Thoracic aorta (tissue), 2 donors: Measurements from ENCODE around the gene HYI. TPM values are rescaled to one million over a fixed set of nuclear protein-coding genes. Genes with fewer than 3 reads are reported as not detected.
"Not testable (repeated sequence)": the region's sequence is repeated elsewhere in the genome, so short reads cannot be mapped to it uniquely, and the experiment has no call there.

Source experiments
- ATAC-seq: fragments of 150-250 bp; one replicate; pipeline ENCODE4 v1.8.0; 2017; ENCODE audit warnings: low read depth; ENCODE audit not compliant: insufficient number of reproducible peaks, low FRiP score
- DNase-seq: peaks from one replicate; pipeline ENCODE4 v3.0.0-alpha.2; 2020; ENCODE audit warnings: low spot score
- H3K27ac ChIP-seq, 2 donors: fragments of 200-600 bp; sonication (generic); 1 replicate in 1 of 2; 2 replicates in 1 of 2; pipeline ENCODE4 v1.5.1; 2016; ENCODE audit warnings: mild to moderate bottlenecking in 2 of 2, moderate library complexity in 2 of 2
- H3K27me3 ChIP-seq: fragments of 200-600 bp; sonication (generic); replicated peaks from 2 replicates; pipeline ENCODE4 v1.6.0; 2016; ENCODE audit warnings: mild to moderate bottlenecking; ENCODE audit not compliant: insufficient read depth
- H3K36me3 ChIP-seq: fragments of 200-600 bp; sonication (generic); one replicate; pipeline ENCODE4 v1.5.1; 2016
- H3K4me1 ChIP-seq, 2 donors: fragments of 200-600 bp; sonication (generic); 1 replicate in 1 of 2; 2 replicates in 1 of 2; pipeline versions ENCODE4 v1.5.1 to v1.6.0; 2016; ENCODE audit warnings: low read depth in 2 of 2, mild to moderate bottlenecking in 1 of 2; ENCODE audit not compliant: control insufficient read depth in 1 of 2
- H3K4me3 ChIP-seq: fragments of 200-600 bp; sonication (generic); 2 replicates; pipeline ENCODE4 v1.5.1; 2016; ENCODE audit warnings: mild to moderate bottlenecking
- H3K9me3 ChIP-seq: fragments of 200-600 bp; sonication (generic); 2 replicates; pipeline ENCODE4 v1.5.1; 2016
- CTCF ChIP-seq: fragments of 200-600 bp; sonication (generic); IDR thresholded peaks from one replicate; pipeline ENCODE4 v1.5.1; 2019; ENCODE audit warnings: antibody characterized with exemption
- total RNA-seq, 2 donors: library from RNA; depleted of rRNA; stranded (reverse); fragments of >200 nt; gene quantifications; one replicate each; pipeline versions ENCODE4 v1.1.0 to v1.2.3, GENCODE V29; 2016

HYI gene
- total RNA-seq, 2 donors from 2014 or later, result 57.7 to 70.0 TPM

- no peak overlapping the region for H3K27ac ChIP-seq
- no peaks in the 10 kb centered on the region for H3K27me3 ChIP-seq
- no peak for TF ChIP-seq CTCF
- DNase-seq (no peak), ATAC-seq (no peak)
- no peak overlapping the region for H3K4me3 ChIP-seq
- H3K9me3 ChIP-seq, result no peaks in the 10 kb centered on the region
- H3K36me3 ChIP-seq, result peaks cover 76% of the 10 kb centered on the region
- no peaks in the 10 kb centered on the region for H3K4me1 ChIP-seq
Measured at GRCh38 chr1:43420874-43421273, 32.9 kb downstream of the HYI start.

DNA sequence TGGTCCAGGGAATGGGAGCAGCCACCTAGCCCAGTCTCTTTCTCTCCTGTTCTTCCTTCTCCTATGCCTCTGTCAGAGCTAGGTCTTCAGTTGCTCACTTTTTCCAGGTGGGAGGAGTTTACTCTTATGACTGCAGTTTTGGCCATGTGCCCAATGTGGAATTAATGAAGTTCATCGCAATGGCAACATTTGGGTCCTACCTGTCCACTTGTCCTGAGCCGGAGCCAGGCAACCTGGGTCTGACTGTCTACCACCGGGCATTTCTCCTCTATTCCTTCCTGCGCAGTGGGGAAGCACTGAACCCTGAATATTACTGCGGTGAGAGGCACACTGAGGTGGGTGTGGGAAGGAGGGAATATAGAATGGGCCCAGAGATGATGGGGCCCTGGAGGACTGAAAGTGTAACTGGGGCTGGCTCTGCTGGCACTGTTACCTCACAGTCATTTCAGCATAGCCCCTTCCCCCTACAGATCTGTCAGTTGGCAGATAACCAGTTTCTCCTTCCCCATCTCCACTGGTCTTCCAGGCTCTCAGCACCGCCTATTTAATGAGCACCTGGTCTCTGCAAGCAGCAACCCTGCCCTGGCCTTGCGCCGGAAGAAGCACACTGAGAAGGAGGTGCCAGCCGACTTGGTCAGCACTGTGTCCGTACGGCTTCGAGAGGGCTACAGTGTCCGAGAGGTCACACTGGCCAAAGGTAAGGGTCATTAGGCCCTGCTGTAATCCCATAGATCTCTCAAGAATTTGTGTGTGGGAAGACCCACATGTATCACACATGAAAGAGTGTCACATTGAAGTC lies 33.9 kb downstream of the HYI start:
- no peak overlapping the region for H3K27ac ChIP-seq
- no peak for TF ChIP-seq CTCF
- no peak for ATAC-seq
- H3K27me3 ChIP-seq, result no peaks in the 10 kb centered on the region
- H3K36me3 ChIP-seq, result peaks cover 72% of the 10 kb centered on the region
- no peaks in the 10 kb centered on the region for H3K9me3 ChIP-seq
- no peak overlapping the region for H3K4me3 ChIP-seq
- no peak for DNase-seq
- H3K4me1 ChIP-seq, result no peaks in the 10 kb centered on the region

DNA sequence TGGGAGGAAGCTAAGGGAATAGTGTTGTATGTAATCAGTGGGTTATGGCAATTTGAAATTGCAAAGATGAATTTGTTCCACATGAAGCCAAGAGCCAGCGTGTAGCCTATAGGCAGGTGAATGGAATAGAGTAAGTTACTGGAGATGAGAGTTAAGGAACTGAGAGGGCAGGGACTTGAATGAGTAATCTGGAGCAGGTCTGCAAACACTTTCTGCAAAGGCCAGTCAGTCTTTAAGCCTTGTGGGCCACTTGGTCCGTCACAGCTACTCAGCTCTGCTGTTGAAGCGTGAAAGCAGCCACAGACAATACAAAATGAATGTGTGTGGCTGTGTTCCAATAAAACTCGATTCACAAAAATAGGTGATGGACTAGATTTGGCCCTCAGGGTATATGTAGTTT lies 34.9 kb downstream of the HYI start:
- H3K4me3 ChIP-seq, result no peak overlapping the region
- H3K36me3 ChIP-seq, result peaks cover 63% of the 10 kb centered on the region
- no peak for TF ChIP-seq CTCF

DNA sequence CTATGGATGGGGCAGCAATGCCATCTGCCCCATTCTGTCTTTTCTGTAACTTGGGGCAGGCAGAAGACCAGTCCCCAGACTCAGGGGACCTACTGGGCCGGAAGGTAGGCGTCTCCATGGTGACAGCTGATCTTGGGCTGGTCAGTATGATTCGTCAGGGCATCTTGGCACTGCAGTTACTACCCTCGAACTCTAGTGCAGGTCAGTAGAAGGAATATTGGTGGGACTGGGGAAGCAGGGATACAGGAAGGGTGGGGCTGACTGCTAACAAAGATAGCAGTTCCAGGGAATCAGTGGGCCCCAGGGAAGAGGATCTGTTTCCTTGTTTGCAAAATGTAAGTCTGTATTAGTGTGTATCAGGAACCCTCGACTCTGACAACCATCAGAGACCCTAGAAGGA lies 37.8 kb downstream of the HYI start:
- H3K27ac ChIP-seq, result no peak overlapping the region
- ATAC-seq (no peak), DNase-seq (no peak)
- peaks cover 40% of the 10 kb centered on the region for H3K36me3 ChIP-seq
- H3K27me3 ChIP-seq, result no peaks in the 10 kb centered on the region
- H3K4me3 ChIP-seq, result no peak overlapping the region
- no peaks in the 10 kb centered on the region for H3K9me3 ChIP-seq
- no peaks in the 10 kb centered on the region for H3K4me1 ChIP-seq
- no peak for TF ChIP-seq CTCF

More for the DNA sequence above, 34.9 kb downstream of the HYI start:
- no peak for ATAC-seq
- H3K4me1 ChIP-seq, result no peaks in the 10 kb centered on the region
- no peak for DNase-seq
- no peaks in the 10 kb centered on the region for H3K27me3 ChIP-seq
- no peak overlapping the region for H3K27ac ChIP-seq
- H3K9me3 ChIP-seq, result no peaks in the 10 kb centered on the region

- no peaks in the 10 kb centered on the region for H3K9me3 ChIP-seq
- peak; percentile 55 for TF ChIP-seq CTCF
- H3K36me3 ChIP-seq, result peaks cover 28% of the 10 kb centered on the region
- ATAC-seq, result no peak
- no peak for DNase-seq
- no peaks in the 10 kb centered on the region for H3K27me3 ChIP-seq
- no peaks in the 10 kb centered on the region for H3K4me1 ChIP-seq
- H3K27ac ChIP-seq, result no peak overlapping the region
- H3K4me3 ChIP-seq, result no peak overlapping the region
Measured at GRCh38 chr1:43414634-43415223, 39.0 kb downstream of the HYI start.

DNA sequence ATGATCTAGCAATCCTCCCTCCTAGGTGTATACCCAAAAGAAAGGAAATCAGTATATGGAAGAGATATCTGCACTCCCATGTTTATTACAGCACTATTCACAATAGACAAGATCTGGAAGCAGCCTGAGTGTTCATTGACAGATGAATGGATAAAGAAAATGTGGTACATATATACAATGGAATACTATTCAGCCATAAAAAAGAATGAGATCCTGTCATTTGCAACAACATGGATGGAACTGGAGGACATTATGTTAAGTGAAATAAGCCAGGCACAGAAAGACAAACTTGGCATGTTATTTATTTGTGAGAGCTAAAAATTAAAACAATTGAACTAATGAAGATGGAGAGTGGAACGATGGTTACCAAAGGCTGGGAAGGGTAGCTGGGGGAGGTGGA lies 40.3 kb downstream of the HYI start:
- H3K4me1 ChIP-seq, H3K4me3 ChIP-seq, H3K9me3 ChIP-seq, H3K27me3 ChIP-seq, DNase-seq, H3K27ac ChIP-seq, ATAC-seq: not testable (repeated sequence)
- H3K36me3 ChIP-seq, result peaks cover 23% of the 10 kb centered on the region
